BE2C (cell line): ENCODE measurements around the gene RXRG.

Source experiments
- DNase-seq: peaks from one replicate; pipeline ENCODE4 v3.0.0-alpha.2; 2020
- H3K27me3 ChIP-seq: fragments of 250-450 bp; sonication (Bioruptor Pico); 2 replicates; pipeline ENCODE4 v1.5.1; 2020; ENCODE audit warnings: mild to moderate bottlenecking
- H3K36me3 ChIP-seq: fragments of 250-450 bp; sonication (Bioruptor Pico); 2 replicates; pipeline ENCODE4 v1.5.1; 2020; ENCODE audit warnings: mild to moderate bottlenecking
- H3K4me1 ChIP-seq: fragments of 250-450 bp; sonication (Bioruptor Pico); 2 replicates; pipeline ENCODE4 v1.5.1; 2020
- H3K4me3 ChIP-seq: 2 replicates; pipeline ENCODE4 v1.5.1; 2011; ENCODE audit warnings: low read depth, low read length
- H3K9me3 ChIP-seq: fragments of 250-450 bp; sonication (Bioruptor Pico); 2 replicates; pipeline ENCODE4 v1.5.1; 2020
- TF ChIP-seq, protein P1 (sequence below): IDR thresholded peaks from 2 replicates; pipeline ENCODE4 v1.5.1; 2012; ENCODE audit warnings: mild to moderate bottlenecking, low read depth, low read length

RXRG gene

DNA sequence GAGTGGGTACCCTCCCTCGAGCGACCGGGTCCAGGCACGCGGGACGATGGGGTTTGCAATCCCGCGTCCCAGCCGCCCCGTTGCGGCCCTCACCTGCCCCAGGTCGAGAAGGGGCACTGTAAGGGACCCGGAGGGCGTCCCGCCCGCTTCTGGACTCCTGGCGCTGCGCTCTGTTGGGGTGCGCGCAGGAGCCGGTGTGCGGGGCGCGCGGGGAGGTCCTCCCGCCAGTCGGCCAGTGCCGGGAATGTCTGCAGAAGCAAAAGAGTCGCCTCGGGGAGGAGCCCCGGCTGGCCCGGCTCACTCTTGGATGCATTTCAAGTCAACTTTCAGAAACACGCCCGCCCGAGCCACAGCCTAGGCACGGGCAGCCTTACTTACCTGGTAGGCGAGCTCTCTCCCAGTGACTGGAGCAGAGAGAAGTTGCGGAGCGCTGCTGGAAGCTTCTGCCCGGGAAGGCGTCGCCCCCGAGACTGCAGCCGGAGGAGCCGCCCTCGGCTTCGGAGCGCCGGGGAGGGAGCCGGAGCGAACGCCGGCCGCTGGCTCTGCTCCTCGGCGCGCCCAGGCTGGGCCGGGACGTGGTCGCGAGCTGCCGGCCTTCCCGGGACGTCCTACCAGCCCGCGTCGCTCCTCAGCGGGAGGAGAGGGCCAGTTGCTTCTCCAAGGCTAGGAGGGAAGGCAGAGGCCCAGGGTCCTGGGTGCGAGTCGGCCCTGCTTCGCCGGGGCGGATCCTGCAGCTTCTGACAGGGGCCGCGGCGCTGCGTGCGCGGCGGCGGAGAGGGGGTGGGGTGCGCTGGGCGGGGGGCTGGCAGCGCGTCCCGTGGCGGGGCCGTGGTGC is 88.7 kb downstream of the RXRG start, which contains the start of gene LMX1A:
Gene LMX1A, minus strand, starts transcription at position 739 of the 835 bp plus-strand sequence. CDS start 1,156 bp downstream, outside the sequence.
- H3K4me1 ChIP-seq: no peaks in the 10 kb centered on the region
- H3K27me3 ChIP-seq: peaks cover 78% of the 10 kb centered on the region
- H3K9me3 ChIP-seq: no peaks in the 10 kb centered on the region
- no peaks in the 10 kb centered on the region for H3K36me3 ChIP-seq
- TF ChIP-seq, protein P1, sequence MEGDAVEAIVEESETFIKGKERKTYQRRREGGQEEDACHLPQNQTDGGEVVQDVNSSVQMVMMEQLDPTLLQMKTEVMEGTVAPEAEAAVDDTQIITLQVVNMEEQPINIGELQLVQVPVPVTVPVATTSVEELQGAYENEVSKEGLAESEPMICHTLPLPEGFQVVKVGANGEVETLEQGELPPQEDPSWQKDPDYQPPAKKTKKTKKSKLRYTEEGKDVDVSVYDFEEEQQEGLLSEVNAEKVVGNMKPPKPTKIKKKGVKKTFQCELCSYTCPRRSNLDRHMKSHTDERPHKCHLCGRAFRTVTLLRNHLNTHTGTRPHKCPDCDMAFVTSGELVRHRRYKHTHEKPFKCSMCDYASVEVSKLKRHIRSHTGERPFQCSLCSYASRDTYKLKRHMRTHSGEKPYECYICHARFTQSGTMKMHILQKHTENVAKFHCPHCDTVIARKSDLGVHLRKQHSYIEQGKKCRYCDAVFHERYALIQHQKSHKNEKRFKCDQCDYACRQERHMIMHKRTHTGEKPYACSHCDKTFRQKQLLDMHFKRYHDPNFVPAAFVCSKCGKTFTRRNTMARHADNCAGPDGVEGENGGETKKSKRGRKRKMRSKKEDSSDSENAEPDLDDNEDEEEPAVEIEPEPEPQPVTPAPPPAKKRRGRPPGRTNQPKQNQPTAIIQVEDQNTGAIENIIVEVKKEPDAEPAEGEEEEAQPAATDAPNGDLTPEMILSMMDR: no peak
- DNase-seq: no peak
- H3K4me3 ChIP-seq: no peak within 1 kb of the TSS

DNA sequence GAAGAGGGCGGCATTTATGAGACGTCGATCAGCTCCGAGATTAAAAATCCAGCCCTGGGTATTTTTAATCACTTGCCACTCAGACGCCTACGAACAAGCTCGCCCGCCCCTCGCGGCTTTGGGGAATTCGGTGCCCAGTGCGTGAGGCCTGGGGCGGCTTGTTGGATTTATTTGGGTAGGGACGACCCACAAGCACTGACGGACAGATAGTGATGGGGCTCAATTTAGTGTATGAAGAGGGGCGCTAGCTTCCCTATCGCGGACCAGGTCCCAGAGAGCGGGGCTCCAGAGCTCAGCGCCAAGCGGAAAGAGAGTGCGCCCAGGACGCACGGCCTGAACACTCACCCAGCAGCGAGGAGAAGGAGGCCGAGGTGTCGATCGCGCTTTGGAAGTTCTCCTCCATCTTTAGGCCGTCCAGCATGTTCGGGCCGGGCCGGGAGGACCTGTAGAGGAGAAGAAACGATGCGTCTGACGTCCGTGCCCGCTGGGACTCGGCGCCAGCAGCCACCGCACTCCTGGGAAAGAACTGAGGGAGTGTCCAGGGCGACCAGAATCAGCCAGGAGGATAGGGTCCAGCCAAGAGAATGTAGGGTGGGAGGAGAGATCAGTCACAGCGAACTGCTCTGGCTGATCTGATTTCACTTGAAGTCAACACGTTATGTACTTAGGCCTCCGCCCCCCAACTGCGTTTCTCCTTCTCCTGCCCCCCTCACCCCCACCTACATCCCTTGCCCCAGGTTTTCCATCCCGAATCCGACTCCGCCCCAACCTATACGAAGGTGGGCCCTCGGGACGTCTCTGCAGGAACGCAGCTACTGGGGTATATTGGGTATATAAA is 89.6 kb downstream of the RXRG start:
- no peak overlapping the region for H3K4me3 ChIP-seq
- no peaks in the 10 kb centered on the region for H3K36me3 ChIP-seq
- H3K9me3 ChIP-seq: no peaks in the 10 kb centered on the region
- DNase-seq: no peak
- H3K27me3 ChIP-seq: peaks cover 81% of the 10 kb centered on the region
- TF ChIP-seq, protein P1: no peak
- no peaks in the 10 kb centered on the region for H3K4me1 ChIP-seq

DNA sequence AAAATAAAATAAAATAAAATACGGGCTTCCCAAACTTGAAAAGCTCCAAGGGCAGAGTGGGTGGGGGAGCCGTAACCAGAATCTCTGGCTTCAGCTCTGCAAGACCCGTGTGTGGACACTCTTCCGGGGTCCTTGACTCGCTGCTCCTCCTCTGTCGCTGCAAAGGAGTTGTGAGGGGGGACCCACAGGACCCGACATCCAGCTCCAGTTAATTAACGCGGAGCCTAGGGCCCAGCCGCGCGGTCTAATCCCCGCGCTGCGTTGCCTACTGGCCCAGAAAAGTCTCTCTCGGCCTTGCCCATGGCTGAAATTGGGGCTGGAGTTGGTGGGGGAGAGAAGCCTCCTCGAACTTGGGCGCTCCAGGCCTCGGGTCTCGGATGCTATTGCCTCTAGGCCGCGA is 90.2 kb downstream of the RXRG start:
- H3K9me3 ChIP-seq: no peaks in the 10 kb centered on the region
- no peaks in the 10 kb centered on the region for H3K4me1 ChIP-seq
- H3K4me3 ChIP-seq: no peak overlapping the region
- DNase-seq: no peak
- peaks cover 81% of the 10 kb centered on the region for H3K27me3 ChIP-seq
- TF ChIP-seq, protein P1: no peak
- H3K36me3 ChIP-seq: no peaks in the 10 kb centered on the region

DNA sequence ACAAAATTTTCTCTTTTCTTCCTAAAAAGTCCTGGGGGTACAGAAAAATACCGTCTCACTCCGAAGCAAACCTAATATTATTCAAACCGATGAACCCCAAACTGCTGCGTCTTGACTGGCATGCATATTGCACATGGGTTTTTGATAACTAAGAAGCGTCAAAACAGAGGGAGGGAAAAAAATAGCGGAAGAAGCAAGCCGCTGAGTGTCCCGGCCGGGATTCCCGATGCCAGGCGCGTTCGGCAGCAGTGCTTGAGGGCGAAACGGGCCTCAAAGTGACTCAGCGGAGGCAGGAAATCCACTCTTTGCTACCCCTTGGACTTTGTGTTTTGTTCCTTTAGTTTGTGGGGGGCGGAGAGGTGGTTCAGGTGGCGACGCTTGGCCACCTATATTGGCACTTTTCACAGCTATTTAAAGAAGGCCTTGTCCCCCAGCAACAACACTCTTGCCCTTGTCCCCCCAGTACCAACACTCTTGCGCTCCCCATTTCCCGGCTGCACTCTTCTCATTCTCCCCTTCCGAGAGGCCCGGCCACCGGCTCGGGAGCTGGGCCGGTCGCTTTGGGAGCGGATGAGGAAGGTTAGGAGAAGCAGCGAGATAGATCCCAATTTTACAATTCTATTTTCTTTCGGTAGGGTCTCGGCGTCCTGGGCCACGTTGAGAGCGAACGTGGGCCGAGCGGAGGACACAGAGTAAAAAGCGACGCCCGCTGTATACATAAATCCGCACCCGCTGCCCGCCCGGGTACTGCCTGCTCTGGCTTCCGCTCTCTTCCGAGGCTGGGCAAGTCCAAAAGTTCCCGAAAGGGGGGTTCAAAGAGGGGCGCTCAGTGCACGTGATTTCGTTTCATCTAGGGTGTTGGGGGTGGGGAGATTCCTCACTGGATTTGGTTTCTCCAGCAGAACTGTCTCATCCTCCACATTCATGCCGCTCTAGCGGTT is 90.9 kb downstream of the RXRG start:
- TF ChIP-seq, protein P1: no peak
- Histone ChIP-seq H3K9me3 (no peaks in the 10 kb centered on the region), H3K4me3 (no peak overlapping the region), H3K36me3 (no peaks in the 10 kb centered on the region), H3K4me1 (no peaks in the 10 kb centered on the region), H3K27me3 (peaks cover 89% of the 10 kb centered on the region)
- no peak for DNase-seq

DNA sequence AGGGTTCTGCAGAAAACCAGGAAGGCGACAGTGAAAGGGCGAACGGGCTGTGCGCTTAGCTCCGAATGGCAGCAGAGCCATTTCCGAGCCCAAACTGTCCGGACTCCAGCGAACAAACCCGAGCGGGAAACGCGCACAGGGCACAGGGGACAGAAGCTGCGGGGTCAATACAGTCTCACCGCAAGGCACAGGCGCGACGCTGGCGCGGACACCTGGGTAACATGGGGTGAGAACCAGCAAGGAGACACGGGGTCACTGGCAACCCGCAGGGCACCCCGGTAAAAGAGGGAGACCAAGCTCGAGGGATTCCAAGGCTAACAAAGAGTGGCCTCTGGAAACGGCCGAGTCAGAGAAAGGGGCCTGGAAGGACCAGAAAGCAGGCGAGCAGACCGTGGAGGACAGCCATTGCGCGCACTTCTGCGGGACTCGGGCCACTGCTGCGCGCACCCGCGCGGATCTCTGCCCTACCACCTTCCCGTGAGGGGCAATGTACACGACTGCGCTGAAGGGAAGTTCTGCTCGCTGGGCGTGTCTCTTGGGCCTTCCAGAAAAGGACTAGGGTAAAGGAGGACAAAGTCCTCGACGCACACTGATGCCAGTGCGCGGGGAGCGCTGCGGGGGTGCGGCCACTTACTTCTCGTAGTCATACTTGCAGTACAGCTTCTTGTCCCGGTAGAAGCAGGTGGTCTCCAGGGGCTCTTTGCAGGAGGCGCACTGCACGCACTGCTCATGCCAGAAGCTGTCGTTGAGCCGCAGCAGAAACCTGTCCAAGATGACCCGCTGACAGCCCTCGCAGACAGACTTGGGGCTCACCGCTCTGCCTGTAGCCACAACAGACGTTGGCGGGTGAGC is 92.3 kb downstream of the RXRG start:
- no peaks in the 10 kb centered on the region for H3K36me3 ChIP-seq
- no peaks in the 10 kb centered on the region for H3K9me3 ChIP-seq
- TF ChIP-seq, protein P1: no peak
- H3K4me3 ChIP-seq: no peak overlapping the region
- DNase-seq: no peak
- peaks cover 90% of the 10 kb centered on the region for H3K27me3 ChIP-seq
- H3K4me1 ChIP-seq: no peaks in the 10 kb centered on the region
